GM12801 (cell line): ENCODE measurements around the gene TTC34.

Experiments used
- CTCF ChIP-seq: IDR thresholded peaks from one replicate; pipeline ENCODE4 v1.5.1; 2011; ENCODE audit warnings: control low read depth; ENCODE audit not compliant: insufficient read length; ENCODE audit errors: extremely low read depth

Gene TTC34

GRCh38 chr1:2808386-2808705 lies 6.9 kb upstream of the TTC34 start:
- TF ChIP-seq CTCF, result no peak

GRCh38 chr1:2807678-2808385 lies 6.3 kb upstream of the TTC34 start:
- TF ChIP-seq CTCF, result no peak

GRCh38 chr1:2807036-2807435 lies 5.5 kb upstream of the TTC34 start:
- no peak for TF ChIP-seq CTCF

GRCh38 chr1:2806591-2806990 lies 5.1 kb upstream of the TTC34 start:
- TF ChIP-seq CTCF, result no peak

- TF ChIP-seq CTCF, result no peak
Measured at GRCh38 chr1:2805801-2806430, 4.4 kb upstream of the TTC34 start.

- TF ChIP-seq CTCF, result no peak
Measured at GRCh38 chr1:2804628-2805351, 3.3 kb upstream of the TTC34 start.

- no peak for TF ChIP-seq CTCF
Measured at GRCh38 chr1:2803931-2804627, 2.6 kb upstream of the TTC34 start.
